ENCODE data around the gene ARHGAP12.

ARHGAP12 gene

DNA sequence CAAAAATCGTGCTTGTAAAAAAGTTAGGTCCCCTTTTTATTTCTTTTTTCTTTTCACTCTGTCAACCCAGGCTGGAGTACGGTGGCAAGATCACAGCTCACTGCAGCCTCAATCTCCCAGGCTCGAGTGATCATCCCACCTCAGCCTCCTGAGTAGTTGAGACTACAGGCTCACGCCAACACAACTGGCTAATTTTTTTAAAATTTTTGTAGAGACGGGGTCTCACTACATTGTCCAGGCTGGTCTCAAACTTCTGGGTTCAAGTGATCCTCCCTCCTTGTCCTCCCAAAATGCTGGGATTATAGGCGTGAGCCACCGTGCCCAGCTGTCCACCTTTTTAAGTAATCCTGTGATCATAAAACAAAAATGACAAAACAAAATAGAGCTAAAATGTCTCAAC, 19.4 kb upstream of the ARHGAP12 start:
- DNase-seq = no peak

DNA sequence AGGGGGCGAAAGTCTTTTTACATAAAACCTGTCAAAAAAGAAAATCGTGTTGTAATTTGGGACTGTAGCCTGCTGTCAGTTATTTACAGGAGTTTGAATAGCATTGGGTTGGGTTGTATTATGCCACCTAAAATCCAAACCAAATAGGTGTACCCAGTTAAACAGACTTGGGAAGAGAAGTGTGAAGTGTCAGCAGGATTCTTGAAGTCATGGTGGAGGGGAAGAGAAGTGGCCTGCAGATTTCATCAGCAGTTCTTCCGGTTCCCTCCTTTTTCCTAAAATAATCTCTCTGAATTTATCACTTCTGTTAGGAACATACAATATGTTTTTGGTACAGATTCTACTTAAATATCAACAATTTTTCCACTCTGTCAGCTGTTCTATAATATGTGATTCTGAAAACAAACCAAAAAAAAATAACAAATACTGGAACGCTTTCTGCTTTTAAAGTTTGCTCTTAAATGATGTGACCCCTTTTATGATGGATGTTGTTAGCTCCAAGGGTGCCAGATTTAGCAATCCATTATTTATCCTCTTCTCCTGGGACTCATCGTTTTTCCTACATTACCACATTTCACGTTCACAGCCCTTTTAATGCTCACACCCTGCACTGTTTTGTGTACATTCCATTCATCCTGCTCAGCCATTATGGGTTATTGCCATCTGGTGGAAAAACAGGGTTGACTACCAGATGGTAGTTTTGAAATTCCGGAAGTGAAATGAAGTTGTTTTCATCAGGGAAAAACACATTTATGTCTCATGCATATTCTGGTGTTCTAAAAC, 18.7 kb upstream of the ARHGAP12 start:
- DNase-seq = no peak

DNA sequence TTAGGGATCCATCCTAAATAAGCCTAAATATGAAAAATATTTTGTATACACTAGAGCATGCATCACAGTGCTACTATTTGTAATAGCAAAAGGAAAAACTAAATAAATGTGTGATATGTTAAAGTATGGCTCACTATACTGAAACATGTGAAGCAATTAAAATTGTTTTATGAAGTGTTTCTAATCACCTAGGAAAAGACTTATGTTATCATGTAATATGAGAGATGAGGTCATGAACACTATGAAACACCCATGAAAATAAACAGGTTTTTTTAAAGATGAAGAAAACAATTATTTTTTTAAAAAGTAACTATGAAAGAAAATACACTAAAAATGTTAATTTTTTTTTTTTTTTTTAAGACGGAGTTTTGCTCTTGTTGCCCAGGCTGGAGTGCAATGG, 16.8 kb upstream of the ARHGAP12 start:
- DNase-seq = no peak

DNA sequence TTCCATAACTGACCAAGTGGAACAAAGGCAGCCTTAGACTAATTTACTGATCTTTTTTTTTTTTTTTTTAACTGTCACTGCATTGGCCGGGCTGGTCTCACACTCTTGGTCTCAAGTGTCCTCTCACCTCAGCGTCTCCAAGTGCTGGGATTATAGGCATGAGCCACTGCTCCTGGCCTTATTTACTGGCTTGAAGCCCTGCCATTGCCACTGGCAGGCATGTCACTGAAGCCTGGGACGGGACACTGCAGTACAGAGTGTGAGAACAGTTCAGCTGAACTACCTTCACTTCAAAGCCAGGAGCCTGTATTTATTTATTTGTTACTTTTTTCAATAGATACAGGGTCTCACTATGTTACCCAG, 15.4 kb upstream of the ARHGAP12 start:
- no peak for DNase-seq

DNA sequence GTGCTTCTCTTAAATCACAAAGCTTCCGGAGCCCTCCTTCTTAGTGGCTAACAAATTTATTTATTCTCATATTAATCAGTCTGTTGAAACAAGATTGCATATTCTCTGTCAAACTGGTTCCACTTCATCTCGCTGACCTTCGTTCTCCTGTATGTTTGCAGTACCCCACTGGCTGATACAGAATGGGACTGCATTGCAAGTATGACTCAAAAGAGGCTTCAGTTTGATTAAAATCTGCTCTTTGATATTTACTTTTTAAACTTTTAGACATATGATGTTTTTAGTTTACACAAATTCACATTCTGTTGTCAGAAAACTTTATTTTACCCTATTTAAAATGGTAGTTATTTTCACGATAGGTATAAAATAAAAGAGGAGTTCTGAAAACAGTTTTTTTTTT, 14.3 kb upstream of the ARHGAP12 start:
- DNase-seq = no peak

DNA sequence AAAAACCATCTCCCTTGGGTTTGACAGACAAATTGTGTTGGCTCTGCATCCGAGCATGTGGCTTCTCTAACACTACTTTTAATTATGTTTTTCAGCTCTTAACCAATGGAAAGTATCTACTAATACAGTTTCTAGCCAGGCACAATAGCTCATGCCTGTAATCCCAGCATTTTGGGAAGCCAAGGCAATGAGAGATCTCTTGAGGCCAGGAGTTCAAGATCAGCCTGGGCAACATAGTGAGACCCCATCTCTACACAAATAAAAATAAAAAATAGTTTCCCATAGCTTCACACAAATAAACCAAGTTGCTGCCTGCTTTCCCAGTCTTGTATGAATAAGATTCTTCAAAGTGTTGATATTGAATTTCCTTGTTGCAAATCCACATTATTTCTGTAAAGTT, 13.8 kb upstream of the ARHGAP12 start:
- DNase-seq = no peak

DNA sequence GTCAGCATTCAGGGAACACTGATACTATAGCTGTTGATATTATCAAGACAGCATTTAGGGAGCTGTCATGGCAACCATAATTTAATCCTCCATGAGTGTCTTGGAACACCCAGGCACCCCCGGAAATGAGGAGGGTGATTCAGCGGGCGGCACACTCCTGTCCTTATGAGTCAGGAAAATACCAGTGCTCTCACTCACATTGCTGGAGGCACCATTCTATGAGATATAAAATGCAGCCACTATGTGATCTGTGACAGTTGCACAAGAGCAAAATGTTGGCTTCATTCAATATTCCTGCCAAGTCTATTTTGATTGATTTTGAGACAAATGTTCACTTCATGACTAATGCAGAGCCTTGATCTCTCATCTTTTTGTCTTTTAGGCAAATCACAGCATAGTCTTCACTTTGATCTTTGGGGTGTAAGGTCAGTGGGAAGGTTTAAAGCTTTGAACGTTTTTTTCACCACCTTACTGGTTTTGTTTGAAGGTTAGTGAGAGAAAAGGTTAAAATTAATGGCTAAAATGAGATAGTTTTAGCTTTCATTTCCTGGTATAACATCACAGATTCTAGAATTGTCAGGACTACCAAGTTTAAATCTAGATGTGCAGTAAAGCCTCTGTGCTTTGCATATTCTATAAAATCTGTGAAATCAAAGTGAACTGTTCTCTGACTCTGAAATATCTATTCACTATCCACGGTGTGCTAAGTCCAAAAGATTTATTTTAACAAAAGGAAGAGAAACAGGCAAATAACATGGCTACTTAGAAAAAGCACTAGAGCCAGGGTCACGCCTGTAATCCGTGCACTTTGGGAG, 12.4 kb upstream of the ARHGAP12 start:
- no peak for DNase-seq

DNA sequence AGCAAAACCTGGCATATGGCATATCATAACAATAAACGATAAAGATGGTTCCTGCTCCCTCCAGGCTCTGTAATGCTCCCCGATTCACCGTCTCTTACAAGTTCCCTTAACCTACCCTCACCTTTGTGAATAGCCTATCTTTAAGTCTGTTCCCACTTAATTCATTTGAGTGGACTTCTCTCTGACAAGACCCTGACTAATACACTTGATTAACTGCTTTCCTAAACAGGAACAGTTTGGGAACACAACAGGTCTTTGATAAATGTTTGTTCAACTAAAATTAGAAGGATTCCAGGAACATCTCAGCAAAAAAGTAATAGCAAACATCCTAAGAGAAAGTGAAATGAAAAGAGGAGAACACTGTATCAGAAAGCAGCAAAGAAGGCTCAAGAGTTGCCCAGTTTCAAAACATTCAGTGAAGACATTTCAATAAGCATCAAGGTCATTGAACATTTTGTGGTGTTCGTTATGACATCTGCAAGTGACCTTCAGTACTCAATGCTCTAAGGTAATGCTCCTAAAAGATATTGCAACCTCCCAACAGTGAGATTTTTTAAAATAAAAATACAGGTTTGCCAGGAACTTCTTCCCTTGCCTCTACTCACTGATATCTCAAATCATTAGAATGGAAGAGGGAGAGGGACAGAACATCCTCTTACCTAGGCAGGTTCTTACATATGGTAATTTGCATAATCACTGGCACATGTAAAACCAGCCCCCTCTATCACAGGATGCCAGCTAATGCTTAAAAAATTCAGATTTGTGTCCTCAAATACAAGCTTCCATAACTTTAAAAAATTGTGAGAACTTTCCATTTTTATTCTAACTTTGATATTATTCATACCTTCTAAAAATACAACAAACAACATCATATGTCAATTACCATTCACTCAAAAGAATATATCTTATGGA, 11.4 kb upstream of the ARHGAP12 start:
- no peak for DNase-seq

DNA sequence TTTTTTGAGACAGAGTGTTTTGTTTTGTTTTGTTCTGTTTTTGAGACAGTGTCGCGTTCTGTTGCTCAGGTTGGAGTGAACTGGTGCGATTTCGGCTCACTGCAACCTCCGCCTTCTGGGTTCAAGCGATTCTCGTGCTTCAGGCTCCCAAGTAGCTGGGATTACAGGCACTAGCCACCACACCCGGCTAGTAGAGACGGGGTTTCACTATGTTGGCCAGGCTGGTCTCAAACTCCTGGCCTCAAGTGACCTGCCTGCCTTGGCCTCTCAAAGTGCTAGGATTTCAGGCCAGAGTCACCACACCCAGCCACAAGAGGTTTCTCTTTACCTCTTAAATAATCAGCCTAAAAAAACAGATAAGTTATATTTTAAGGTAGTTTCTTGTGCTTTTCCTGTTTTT, 8.7 kb upstream of the ARHGAP12 start:
- DNase-seq = no peak

DNA sequence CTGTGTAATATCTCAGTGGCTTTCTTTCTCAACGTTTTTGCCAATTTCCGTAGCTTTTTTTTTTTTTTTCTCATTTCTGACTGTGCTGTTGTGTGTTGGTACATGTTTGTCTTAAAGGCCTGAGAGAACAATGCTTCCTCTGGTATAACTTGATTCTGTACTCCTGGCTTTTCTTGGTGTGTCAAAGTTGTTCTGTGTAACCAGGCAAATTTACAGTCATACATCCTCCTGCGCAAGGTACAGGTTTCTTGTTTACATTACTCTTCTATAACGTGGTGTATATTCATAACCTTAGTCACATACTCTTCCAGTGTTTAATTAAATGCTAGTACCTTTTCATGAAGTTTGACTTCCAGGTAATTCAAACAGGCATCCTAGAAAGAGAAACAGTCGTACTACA, 8.3 kb upstream of the ARHGAP12 start:
- no peak for DNase-seq

DNA sequence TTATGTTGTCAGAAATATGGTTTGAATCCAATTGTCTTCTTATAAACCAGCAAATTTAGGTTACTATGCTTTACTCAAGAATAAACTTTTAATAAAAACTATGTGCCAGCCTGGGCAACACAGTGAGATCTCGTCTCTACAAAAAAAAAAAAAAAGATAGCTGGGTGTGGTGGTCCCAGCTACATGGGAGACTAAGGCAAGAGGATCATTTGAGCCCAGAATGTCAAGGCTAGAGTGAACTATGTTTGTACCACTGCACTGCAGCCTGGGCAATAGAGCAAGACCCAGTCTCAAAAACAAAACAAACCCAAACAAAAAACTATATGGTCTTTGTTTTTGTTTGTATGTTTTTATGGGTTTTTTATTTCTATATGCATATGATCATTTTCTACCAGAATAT, 7.5 kb upstream of the ARHGAP12 start:
- DNase-seq = no peak

DNA sequence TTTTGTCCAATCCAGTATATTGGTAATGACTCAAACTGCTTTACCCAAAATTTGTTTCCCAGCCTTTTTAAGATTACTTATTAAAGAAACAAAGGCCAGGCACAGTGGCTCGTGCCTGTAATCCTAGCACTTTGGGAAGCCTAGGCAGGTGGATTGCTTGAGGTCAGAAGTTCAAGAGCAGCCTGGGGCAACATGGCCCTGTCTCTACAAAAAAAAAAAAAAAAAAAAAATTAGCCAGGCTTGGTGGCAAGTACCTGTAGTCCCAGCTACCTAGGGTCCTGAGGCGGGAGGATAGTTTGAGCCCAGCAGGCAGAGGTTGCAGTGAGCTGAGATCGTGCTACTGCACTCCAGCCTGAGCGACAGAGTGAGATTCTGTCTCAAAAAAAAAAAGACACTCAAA, 7.0 kb upstream of the ARHGAP12 start:
- DNase-seq = no peak

DNA sequence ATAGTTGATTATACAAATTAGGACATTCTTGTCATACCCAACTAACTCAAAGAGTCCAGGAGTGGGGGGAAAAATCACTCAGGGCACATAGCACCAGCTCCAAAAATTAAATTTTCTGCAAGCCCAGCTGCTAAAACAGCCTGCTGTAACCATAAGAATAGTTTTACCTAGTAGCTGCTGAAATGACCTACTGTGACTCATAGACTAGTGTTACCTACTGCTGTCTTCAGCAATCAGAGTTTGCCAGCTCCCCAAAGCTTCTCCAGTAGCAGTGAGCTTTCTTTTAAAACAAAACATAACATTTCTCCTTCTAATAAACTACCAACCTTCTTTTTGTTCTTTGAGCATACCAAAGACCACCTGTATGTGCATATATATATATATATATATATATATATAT, 4.2 kb upstream of the ARHGAP12 start:
- no peak for DNase-seq

DNA sequence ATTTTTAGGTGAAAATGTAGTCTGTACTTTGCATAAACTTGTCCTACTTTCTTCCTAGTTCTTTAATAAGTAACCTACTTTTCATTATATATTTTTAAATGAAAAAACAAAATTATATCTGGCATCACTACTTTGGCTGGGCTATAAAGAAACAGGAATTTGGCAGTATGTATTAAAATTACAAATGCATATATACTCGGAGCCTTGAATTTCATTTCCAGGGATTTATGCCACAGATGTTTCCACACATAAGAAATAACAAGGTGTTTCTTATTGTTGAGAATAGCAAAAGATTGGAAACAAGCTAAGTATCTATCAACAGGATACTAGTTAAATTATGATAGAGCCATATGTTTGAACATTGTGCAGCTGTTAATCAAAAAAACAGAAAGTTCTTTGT, 2.2 kb upstream of the ARHGAP12 start:
- no peak for DNase-seq

DNA sequence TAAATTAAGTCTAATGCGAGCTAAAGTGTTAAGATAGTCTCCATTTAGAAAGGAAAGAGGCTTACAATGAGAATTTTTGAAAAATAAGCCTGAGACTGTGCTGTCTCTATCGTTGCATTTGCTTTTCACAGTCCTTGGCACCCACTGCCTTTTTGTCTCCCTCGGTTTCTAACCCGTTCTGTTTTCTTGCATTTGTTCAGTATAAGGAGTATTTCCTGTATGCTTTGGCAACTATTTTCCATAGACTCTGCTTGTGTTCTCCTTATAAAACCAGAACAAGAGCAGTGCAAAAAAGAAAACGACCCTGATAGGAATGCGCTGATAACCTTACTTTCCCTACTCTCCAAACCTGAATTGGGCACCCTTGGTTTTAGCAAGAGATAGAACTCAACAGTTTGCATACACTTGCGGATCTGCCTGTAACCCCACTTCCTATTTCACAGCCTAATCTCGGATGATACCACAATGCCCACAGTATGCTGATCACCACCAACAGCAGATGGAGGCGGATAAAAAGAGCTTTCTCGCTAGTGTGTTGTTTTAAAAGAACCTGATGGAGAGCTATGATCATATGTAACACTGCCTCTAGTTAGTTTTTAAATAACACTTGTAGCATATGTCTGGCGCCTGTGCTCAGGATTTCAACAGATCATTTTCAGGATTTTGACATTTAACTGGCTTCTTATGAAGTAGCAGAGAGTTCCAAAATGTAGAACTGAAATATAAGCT, 1.6 kb upstream of the ARHGAP12 start:
- DNase-seq = no peak

DNA sequence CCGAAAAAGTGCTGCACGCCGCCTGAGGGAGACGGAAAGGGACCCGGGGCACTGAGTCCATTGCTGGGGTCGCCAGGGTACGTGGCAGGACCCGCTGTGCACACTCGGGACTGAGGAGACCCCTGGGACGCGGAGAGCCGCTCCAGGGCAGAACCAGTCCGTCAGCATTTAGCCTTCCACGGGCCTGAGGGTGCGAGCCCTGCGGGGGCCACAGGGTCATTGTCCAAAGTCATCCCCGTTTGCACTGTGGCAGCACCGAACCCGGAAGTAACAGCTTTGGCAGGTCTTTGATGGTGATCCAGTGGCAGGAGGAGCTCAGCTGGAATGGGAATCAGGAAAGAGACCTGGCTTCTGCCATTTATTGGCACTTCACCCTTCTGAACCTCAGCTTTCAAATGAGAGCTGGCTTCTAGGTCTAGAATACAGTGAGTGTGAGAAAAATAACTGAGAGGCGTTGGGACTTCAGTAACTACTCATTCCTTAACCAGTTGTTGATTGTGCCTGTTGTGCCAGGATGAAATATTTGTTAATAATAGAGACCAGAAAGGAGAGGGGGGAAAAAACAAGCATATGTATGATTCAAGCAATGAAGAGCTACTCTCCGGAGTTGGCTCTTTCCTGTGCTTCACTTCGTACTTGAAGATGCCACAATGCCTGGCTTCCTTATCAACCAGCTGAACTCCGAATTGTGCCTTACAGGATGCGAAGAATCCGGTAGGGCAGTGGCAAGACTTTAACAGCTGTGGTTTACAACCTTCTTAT, 811 bp upstream of the ARHGAP12 start:
- DNase-seq = peak; percentile 4 to 8

DNA sequence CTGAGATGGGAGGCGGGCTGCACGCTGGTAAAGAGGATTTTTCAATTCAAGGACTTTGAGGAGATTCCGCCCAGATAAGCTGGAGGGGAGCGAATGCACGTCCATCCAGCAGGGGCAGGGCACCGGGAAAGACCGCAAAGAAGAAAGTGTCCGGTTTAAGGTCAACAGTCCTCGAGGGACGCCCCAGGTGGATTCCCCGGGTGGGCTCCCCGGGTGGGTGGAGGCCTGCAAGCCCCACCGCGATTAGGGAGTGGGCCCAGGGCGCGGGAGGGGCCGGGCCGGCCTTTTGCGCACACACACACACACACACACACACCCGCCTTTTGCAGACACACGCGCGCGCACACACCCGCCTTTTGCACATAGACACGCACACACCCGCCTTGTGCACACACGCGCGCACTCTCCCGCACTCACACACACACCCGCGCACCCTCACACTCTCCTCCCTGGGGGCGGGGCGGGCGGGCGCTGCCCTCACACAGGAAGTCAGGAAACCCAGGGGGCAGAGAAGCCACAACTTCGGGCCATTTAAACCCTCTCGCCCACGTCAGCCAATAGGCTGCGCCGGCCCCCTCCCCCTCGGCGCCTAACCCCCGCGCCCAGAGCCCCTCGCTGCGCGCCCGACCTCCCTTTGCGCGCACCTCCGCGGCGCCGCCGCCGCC, 615 bp downstream of the ARHGAP12 start:
- DNase-seq = peak; percentile 37 to 41

DNA sequence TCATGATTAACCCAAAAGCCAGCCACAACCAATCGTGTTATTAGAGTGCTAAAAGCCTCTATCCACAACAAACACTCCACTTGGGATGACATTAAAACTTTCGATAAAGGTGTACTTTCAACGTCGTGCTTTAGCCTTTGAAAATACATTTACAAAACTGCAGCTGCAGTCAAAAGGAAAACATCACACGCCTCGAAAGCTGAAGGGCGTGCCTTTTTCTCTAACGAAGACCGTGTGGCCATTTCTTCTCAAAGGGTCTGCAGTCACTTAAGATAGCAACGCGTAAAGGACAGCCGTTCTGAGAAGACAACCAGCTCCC, 1.1 kb downstream of the ARHGAP12 start:
- DNase-seq = no peak

DNA sequence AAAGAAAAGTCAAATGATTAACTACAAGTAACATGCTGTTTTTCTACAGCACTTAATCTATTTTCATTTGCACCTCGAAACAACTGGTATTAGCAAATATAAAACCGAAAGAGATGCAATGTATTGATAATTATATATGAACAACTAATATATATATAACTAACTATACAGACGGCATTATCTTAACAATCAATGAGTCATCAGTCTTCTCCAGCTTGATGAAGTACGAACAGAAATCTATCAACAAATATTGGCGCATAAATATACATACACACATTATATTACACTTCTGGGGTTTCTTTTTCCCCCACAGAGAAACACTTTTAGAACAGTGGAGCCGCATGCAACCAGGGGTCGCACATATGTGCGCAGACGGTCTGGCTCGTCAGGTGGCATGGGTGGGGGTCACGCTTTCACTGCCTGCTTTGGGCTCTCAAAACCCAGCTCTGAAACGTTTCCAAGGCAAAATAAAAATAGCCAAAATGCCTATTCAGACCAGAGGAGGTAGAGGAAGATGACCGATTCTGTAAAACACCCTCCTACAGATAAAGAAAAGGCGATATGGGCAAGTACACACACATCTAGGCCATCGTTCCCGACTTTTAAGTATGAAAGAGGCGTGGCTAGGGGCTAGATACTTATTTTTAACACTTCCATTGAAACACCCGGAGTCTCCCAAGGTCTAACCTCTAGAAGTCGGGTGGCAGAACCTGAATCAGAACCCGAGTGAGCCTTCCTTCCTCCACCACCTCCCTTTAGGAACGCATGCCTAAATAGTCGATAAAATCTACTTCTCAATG, 1.7 kb downstream of the ARHGAP12 start:
- DNase-seq = no peak

DNA sequence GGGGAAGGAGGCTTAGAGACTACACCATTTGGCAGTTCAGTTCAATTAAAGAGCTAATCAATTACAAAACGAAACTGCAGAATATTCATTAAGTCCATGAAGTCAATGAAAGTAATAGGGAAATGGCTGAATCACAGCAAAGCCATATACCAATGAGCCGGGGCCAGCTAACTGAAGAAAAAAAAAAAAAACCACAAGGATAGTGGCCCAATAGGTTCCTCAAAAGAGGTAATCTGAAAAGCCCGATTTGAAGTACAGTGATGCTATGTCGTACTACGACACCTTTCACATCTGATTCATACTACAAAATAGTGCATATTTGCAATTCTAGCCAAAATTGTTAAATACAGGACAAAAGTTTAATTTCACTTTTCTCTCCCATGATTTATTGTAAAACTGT, 2.5 kb downstream of the ARHGAP12 start:
- no peak for DNase-seq

DNA sequence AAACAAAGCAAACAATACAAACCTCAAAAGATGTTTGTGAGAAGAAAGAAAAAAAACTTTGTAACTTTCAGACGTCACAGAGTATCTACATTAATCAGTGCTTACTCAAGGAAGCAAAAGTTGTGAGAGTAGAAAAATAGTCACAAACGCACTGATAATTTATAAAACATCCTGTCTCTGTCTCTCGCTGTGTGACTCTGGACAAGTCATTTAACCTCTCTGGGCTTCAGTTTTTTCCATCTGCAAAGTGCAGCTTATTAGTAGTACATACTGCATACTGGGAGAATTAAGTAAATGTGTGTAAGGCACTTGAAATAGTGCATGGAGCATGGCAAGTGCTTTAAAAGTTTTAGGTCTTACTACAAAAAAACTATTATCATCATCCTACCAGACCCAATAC, 3.8 kb downstream of the ARHGAP12 start:
- DNase-seq = no peak
